Erythroblast (primary cell): ENCODE measurements around the gene ATP1A4.

Experiments used
- DNase-seq, 2 experiments: peaks; one replicate each; lab custom pipeline; 2025; lab: John Stamatoyannopoulos, UW
- GATA1 ChIP-seq: IDR thresholded peaks from 2 replicates; pipeline ENCODE4 v1.6.1; 2011; ENCODE audit warnings: low read depth, mild to moderate bottlenecking, control low read depth, low read length, moderate library complexity
- POLR2A ChIP-seq: IDR thresholded peaks from 2 replicates; pipeline ENCODE4 v1.6.1; 2011; ENCODE audit warnings: mild to moderate bottlenecking, low read length

Gene ATP1A4

DNA sequence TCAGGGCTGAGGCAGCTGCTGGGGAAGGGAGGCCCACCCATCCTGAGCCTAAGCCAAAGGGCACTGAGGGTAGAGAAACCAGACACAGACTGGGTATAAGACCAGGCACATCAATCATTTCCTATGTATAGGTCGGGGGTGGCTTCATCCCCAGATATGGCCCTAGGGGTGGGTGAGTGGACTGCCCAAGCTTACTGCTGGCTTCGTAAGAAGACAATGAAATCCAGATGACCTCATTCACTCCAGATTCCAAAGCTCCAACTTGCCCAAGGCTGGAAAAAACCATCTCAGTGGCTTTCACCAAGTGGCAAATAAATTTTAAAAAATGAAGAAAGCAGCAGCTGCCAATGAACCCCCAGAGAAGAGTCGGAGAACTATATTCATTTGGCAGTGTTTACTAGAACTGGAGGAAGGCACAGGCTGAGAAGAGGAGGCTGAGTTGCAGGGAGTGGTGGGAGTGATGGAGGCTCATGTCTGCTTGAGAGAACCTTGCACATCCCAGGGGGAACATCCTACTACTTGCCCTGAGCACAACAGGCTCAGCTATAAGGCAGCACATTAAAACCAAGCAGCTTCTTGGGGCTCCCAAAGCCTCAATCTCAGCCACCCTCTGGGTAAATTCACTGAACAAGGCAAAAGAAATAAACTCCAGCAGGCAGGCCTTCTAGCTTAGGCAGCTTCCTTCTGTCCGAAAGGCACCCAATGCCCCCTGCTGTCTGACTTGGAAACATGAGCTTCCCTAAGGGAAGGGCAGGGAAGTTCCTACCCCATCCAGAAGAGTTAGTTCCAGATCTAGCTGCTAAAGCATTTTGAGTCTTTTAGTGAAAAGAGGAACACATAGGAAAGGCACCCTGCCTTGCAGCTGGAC, 67.9 kb downstream of the ATP1A4 start:
- DNase-seq, result peak in 1 of 2 experiments; percentile 26
- no peak for TF ChIP-seq GATA1
- TF ChIP-seq POLR2A, result no peak

GRCh38 chr1:160220301-160220700, 68.9 kb downstream of the ATP1A4 start:
- no peak for DNase-seq
- TF ChIP-seq GATA1 (no peak), POLR2A (no peak)

GRCh38 chr1:160221089-160221488, 69.7 kb downstream of the ATP1A4 start:
- DNase-seq, result no peak
- TF ChIP-seq GATA1 (no peak), POLR2A (no peak)

DNA sequence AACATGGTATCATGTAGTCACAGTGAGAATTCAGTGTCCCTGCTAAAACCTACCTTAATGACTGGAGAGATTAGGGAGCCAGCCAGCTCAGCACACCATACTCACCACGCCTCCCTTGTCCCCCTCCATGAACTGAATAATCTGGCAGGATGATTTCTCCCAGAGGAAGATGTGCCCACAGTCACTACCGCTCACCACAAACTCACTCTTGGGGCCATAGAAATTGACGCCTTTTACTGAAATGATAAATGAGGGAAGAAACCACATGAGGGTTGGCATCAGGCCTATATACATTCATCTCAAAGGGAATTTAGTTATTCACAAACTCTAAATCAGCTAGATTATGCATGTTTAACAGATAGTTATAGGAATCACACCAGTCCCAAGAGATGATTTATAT, 71.1 kb downstream of the ATP1A4 start:
- DNase-seq, result no peak
- no peak for TF ChIP-seq GATA1
- no peak for TF ChIP-seq POLR2A

GRCh38 chr1:160224606-160225005, 73.2 kb downstream of the ATP1A4 start:
- no peak for TF ChIP-seq GATA1
- TF ChIP-seq POLR2A, result no peak
- no peak for DNase-seq

DNA sequence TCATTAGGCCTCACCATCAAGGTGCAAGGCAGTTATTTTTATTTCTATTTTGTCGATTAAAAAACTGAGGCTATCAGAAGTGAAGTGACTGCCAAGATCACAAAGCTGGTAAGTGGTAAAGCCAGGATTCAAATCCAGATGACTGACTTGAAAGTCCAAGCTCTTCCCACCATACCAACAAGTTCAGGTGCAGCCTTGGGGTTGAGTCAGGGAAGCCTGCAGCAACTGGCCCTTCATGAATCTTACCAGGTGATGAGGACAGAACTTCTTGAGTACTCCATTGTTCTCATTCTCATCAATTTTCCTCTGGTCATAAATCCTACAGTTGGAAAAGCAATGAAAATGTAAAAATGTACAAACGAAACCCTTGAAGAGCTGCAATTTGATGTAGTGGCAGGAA, 73.9 kb downstream of the ATP1A4 start:
- TF ChIP-seq POLR2A (no peak), GATA1 (no peak)
- no peak for DNase-seq

- TF ChIP-seq GATA1, result no peak
- no peak for TF ChIP-seq POLR2A
- DNase-seq, result no peak
Measured at GRCh38 chr1:160226623-160227022, 75.2 kb downstream of the ATP1A4 start.

DNA sequence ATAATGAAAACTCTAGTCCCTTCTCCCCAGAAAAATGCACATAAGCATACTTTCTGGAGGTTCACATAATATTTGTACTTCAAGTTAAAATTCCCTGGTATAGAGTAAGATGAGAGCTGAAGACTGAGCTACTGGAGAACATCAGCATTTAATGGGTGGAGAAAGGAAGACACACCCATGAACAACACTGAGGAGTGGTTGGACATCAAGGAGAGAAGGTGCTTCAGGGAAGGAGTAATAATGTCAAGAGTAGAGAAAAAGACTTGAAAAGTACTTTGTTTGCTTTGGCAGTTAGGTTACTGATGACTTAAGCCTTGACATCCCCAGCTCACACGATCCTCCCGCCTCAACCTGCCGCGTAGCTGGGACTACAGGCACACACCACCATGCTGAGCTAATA, 75.6 kb downstream of the ATP1A4 start:
- no peak for TF ChIP-seq GATA1
- TF ChIP-seq POLR2A, result no peak
- no peak for DNase-seq

GRCh38 chr1:160227561-160227960, 76.2 kb downstream of the ATP1A4 start:
- TF ChIP-seq GATA1, result no peak
- no peak for TF ChIP-seq POLR2A
- DNase-seq, result no peak

- DNase-seq, result no peak
- TF ChIP-seq POLR2A (no peak), GATA1 (no peak)
Measured at GRCh38 chr1:160228431-160228830, 77.0 kb downstream of the ATP1A4 start.

GRCh38 chr1:160232911-160233310, 81.5 kb downstream of the ATP1A4 start:
- no peak for DNase-seq
- TF ChIP-seq POLR2A (no peak), GATA1 (no peak)
